NCI-H2029 (cell line): Measurements from ENCODE around the gene PSMA2.
"Not testable (repeated sequence)": the region's sequence is repeated elsewhere in the genome, so short reads cannot be mapped to it uniquely, and the experiment has no call there.

Experiments used
- DNase-seq: peaks from one replicate; lab custom pipeline; 2025; lab: John Stamatoyannopoulos, UW

Gene PSMA2

DNA sequence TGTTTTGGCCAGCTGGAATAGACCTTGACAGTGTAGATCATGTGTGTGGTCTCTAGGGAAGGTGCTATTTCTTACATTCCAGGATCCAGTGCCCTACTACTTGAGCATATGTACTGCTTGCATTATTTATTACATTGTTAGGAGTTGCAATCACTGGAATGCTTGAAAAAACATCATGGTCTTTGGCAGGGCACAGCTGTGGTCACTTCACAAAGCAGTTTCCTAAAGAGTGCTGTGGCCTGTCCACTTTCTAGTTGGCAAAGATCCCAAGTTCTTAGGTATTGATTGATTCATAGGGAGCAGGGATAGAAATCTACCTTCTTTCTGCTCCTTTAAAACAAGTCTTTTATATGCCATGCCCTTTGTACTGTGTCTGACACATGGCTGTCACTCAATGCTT, 24.7 kb downstream of the PSMA2 start:
- DNase-seq = no peak

- DNase-seq = no peak
Measured at GRCh38 chr7:42906181-42906580, 25.8 kb downstream of the PSMA2 start.

DNA sequence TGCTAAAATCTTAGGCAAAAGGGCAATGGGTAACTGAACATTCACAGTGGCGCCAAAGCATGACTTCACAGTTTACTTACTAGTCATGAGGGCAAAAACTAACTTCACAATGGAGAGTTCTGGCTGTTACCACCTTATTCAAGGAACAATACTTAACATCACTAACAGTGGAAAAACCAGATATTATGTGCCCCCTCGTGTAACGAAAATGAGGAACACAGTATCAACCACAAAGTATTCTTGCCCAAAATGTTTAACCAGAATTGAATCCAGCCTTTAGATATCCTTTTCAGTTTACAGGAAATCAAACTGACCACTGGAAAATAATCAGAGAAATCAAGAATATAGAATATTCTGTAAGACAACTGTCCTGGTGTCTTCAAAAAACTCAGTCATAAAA, 29.6 kb downstream of the PSMA2 start:
- DNase-seq = no peak

DNA sequence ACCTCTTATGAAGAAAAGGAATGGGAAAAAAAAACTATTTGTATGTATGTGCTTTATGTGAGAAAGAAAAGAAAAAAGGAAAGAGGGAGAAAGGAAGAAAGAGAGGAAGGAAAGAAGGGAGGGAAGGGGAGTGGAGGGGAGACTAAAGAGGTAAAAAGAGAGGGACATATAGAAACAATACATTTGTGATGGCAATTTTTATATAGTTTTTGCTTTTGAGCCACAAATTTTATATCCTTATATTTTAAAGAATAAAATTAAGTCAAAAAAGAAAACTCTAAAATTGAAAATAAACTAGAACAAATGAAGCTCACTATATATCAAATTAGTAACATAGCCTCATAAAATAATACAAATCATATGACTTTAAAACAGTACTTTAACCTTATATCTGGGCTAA, 31.1 kb downstream of the PSMA2 start:
- no peak for DNase-seq

DNA sequence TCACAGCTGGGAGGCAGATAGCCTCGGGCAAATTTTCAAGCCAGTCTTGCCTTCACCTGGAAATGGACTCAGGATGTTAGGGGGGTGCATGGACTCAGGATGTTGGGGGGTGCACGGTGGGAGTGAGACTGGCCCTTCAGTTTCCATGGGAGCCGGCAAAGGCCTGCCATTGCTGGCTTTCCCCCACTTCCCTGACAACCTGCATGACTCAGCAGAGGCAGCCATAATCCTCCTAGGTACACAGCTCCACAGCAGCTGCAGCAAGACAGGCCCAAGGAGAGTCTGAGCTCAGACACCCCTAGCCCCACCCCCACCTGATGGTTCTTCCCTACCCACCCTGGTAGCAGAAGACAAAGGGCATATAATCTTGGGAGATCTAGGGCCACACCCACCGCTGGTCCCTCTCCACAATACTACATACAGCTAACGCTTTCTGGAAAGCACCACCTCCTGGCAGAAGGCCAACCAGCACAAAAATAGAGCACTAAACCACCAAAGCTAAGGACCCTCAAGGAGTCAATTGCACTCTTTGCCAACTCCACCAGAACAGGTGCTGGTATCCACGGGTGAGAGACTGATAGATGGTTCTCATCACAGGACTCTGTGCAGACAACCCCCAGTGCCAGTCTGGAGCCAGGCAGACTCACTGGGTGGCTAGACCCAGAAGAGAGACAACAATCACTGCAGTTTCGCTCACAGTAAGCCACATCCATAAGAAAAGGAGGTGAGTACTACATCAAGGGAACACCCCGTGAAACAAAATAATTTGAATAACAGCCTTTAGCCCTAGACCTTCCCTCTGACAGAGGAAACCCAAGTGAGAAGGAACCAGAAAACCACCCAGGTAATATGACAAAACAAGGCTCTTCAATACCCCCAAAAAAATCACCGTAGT, 38.4 kb downstream of the PSMA2 start:
- DNase-seq = peak; percentile 60

DNA sequence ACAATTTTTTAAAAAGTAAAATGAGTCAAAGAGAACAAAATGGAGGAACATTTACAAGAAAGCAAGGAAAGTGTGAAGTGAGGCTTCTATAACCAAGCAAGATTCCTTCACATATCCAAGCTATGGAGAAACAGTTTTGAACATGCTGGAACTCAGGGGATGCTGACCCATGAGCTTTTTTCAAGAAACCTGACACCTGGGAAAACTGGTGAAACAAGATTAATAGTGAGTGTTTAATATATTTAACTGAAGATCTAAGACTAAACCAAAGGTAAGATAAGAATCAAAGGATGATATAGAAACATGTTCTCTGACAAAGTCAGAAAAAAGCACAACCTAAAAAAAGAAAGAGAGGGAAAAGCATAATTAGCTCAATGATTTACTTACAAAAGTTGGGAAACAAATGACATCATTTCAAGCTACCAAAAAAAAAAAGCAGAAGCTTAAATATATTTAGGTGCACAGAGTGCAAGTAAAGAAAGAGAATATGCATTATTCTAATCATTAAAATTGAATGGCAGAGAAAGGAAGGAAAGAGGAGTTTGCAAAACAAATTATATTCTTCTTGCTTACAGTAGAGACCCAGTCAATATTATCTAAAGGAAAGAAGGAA, 45.0 kb downstream of the PSMA2 start:
- no peak for DNase-seq

- no peak for DNase-seq
Measured at GRCh38 chr7:42886129-42886528, 45.8 kb downstream of the PSMA2 start.

GRCh38 chr7:42885183-42885582, 46.8 kb downstream of the PSMA2 start:
- not testable (repeated sequence) for DNase-seq

DNA sequence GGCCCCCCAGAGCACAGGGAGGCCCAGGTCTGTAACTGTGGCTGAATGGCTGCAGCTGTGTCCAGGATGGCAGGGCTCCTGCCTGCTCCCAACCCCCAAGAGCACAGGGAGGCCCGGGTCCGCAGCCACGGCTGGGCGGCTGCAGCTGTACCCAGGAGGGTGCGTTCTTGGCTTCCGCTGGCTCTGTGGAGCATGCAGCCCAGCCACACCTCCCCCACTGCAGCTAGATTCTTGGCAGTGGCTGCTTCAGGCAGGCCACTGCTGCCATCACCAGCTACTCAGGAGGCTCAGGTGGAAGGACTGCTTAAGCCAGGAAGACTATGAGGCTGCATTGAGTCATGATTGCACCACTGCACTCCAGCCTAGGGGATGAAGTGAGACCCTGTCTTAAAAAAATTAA, 48.0 kb downstream of the PSMA2 start:
- DNase-seq = peak; percentile 72

DNA sequence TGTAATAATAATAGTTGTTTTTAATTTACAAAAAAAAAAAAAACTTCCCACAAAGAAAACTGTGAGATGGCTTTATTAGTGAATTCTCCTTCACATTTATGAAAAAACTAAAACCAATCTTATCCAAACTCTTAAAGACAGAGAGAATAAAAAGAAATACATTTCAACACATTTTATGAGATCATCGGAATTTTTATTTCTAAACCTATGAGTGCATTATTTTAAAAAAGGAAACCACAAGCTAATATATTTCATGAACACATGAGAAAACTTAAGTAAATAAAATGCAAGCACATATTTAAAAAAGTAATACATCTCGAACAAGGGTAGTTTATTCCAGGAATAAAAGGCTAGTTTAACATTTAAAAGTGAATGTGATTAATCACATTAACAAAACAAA, 51.6 kb downstream of the PSMA2 start:
- no peak for DNase-seq

DNA sequence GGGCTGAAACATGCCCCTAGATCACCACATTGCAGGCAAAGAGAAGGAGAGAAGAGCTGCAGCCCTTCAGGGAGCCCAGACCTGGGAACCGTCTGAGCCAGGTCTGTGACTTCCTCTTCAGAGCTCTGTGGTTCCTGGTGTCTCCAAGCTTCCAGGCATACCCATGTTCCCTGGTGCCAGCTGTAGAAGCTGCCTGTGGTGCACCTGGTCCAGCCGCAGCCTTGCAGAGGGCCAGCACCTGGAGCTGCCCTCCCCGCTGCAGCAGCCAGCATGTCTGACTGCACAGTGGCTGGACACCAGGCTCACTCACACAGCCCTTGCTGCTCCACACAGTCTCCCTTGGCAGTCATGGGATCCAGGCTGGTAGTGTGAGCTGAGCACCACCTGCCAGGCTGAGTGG, 53.7 kb downstream of the PSMA2 start:
- no peak for DNase-seq

- peak; percentile 56 for DNase-seq
Measured at GRCh38 chr7:42877862-42878261, 54.1 kb downstream of the PSMA2 start.

- peak; percentile 5 for DNase-seq
Measured at GRCh38 chr7:42876182-42877068, 55.5 kb downstream of the PSMA2 start.

GRCh38 chr7:42869131-42870020, 62.6 kb downstream of the PSMA2 start:
- no peak for DNase-seq

- DNase-seq = no peak
Measured at GRCh38 chr7:42868480-42868879, 63.5 kb downstream of the PSMA2 start.
